DMS 273 treated with DMSO at 0.1 percent for 48 hours (cell line): ENCODE measurements around the gene AKNA.

Experiments used
- DNase-seq: peaks from one replicate; lab custom pipeline; 2025; lab: John Stamatoyannopoulos, UW

AKNA gene, protein sequence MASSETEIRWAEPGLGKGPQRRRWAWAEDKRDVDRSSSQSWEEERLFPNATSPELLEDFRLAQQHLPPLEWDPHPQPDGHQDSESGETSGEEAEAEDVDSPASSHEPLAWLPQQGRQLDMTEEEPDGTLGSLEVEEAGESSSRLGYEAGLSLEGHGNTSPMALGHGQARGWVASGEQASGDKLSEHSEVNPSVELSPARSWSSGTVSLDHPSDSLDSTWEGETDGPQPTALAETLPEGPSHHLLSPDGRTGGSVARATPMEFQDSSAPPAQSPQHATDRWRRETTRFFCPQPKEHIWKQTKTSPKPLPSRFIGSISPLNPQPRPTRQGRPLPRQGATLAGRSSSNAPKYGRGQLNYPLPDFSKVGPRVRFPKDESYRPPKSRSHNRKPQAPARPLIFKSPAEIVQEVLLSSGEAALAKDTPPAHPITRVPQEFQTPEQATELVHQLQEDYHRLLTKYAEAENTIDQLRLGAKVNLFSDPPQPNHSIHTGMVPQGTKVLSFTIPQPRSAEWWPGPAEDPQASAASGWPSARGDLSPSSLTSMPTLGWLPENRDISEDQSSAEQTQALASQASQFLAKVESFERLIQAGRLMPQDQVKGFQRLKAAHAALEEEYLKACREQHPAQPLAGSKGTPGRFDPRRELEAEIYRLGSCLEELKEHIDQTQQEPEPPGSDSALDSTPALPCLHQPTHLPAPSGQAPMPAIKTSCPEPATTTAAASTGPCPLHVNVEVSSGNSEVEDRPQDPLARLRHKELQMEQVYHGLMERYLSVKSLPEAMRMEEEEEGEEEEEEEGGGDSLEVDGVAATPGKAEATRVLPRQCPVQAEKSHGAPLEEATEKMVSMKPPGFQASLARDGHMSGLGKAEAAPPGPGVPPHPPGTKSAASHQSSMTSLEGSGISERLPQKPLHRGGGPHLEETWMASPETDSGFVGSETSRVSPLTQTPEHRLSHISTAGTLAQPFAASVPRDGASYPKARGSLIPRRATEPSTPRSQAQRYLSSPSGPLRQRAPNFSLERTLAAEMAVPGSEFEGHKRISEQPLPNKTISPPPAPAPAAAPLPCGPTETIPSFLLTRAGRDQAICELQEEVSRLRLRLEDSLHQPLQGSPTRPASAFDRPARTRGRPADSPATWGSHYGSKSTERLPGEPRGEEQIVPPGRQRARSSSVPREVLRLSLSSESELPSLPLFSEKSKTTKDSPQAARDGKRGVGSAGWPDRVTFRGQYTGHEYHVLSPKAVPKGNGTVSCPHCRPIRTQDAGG (N-terminal part only)

DNA sequence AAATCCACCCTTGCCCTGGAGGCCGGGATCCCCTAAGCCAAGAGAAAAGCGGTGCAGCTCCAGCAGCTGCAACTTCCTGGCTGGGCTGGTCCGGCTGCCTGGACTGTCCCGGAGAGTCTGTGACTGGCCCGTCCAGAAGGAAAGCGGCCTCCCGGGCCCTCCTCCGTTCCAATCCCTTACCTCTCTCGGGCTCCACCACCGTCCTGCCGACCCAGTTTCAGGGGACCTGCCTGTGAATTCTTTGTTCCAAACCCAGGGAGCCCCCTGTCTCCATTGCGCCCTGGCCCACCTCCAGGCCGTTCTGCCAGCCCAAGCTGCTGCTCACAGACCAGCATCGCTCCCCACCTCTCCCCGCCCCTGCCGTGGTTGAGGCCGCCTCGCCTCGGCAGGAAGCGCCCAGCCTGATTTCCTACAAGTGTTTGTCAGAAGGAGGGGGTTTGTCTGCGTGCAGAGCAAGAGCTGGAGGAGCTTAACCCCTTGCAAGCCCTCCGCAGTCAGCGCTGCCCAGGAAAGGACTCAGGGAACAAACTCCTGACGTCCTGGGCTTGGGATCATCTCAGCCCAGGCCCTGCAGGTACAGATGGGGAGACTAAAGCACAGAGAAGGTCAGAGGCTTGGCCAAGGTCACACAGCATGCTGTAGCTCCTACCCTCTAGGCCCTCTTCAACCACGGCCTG lies at the start of gene AKNA:
AKNA (minus strand) TSS at position 303 of the 677 bp plus-strand sequence. CDS start 6,649 bp downstream, outside the sequence.
- no peak for DNase-seq

DNA sequence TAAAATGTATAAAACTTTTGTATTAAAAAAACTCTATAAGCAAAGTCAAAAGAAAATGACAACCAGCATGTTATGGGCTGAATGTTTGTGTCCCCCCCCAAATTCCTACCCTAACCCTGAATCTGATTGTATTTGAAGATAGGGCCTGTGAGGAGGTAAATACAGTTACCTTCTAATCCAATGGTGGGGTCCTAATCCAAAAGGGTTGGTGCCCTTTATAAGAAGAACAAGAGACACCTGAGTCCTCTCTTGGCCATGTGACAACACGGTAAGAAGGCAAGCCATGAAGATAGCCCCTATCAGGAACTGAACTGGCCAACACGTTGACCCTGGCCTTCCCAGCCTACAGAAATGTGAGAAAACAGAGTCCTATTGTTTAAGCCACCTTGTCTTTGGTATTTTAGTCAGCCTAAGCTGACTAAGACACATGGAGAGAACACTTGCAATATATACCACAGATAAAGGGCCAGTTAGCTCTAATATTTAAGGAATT lies 49.7 kb upstream of the AKNA start:
- no peak for DNase-seq

DNA sequence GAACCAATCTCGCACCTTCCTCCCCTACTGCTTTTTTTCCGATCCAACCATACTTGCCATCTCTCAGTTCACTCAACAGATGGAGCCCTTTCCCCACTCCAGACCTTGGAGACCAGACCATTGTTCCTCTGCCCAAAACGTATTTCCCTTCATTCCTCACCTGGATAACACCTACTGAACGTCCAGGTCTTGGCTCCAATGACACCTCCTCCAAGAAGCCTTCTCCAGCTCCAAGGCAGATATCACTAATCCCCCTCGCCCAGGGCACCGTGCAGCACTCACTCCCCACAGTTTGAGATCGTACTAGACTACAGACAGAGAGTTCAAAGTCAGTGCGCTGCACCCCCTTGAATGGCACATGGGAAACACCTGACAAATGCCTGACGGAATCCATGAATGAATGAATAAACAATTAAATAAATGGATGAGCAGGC lies 47.1 kb upstream of the AKNA start:
- no peak for DNase-seq

DNA sequence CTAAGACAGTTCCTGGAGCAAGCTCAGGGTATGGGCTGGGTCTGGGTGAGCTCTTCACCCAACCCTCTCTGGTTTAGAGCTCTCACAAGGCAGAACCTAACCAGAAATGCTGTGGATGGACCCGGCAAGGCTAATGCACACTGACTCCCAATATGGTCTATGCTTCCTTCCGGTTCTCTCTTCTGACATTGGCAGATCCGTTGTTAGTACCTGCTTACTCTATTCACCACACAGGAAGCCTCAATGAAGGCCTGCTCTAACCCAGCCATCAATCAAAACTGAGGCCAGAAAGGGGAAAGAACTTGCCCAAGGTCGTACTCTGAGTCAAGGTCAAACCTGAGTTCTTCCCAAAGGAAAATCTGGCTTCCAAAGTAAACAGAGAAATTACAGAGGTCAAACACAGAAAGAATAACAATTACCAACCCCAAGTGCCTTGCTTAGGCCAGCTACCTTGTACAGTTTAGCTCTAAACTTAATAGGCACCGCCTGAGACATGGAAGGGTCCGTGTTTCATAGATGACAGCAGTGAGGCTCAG lies 46.0 kb upstream of the AKNA start:
- no peak for DNase-seq

DNA sequence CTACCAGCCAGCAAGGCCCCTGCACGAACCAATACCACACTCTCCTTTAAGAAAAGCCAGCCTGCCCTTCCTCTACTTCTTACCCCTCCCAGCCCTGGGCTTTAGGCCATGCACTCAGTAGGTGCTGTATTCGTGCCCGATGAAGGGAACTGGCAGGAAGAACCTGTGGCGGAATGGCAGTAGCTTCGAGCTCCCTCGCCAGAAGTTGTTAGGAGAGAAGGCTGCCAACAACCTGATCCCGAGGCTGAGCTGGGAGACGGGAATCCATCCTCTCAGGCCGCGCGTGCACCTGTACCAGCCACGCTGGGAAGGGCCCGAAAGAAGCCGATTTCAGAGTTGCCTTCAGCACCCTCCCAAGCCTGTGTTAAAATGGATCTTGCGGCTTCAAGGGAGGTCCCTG lies 45.3 kb upstream of the AKNA start:
- DNase-seq: no peak

DNA sequence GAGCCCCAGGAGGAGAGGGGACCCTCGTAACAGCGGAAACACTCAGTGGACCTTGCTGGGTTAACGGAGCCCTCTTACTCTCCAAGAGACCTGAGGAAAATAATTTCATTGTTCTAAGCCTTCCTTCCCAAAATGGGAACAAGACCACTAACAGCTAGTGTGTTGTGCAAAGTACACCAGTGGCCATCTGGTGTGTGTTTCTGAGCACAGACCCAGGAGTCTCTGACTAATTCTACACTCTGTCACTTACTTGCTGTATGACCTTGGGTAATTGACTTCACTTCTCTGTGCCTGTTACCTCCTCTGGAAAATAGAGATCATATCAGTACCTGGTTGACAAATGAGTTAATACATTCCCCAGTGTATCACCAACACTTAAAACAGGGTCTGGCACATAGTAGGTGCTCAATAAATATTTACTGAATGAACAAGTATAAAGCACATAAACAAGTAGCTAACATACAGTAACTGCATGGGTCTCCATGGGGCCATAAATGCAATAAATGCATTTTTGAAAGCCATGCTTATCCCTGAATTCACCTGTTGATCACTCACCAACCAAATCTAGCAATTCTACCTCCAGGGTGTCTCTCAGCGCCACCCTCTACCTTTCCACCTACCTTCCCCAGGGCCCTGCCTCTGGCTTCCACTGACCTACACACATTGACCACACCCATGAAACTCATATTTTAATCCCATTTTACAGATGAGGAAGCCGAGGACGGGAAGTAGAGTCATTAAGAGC lies 44.7 kb upstream of the AKNA start:
- no peak for DNase-seq

DNA sequence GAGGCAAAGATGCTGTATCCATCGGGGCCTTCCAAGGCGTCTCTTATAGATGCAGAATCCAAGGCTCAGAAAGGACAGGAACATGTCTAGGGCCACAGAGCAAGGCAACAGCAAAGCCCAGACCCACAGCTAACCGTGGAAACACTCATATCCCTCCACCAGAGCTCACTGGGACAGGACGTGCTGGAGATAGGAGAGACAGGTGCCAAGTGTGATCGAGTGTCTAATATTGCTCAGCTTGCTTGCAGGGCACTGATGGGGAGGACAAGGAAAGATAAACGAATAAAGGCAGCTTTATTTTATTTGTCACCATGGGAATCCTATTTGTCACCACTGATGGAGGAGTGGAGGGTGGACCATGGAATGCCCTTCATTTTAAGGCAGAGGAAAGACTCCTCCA lies 44.0 kb upstream of the AKNA start:
- DNase-seq: no peak

DNA sequence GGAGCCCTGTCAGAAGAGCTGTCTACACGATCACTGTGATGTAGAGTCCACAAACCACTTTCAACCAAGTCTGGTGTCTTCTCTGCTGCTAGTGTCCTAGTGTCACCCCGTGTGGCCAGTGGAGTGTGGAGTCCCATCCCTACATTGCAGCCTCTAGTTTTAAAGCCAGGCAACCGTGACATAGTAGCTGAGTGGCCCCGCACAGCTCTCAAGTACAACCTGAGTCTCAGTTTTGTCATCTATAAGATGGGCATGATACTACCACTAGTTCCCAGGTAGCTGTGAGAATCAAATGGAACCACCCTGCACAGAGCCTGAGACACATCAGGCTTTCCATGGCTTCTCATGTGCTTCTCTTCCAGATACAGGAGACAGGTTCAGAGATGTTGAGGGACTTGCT lies 43.2 kb upstream of the AKNA start:
- DNase-seq: no peak

DNA sequence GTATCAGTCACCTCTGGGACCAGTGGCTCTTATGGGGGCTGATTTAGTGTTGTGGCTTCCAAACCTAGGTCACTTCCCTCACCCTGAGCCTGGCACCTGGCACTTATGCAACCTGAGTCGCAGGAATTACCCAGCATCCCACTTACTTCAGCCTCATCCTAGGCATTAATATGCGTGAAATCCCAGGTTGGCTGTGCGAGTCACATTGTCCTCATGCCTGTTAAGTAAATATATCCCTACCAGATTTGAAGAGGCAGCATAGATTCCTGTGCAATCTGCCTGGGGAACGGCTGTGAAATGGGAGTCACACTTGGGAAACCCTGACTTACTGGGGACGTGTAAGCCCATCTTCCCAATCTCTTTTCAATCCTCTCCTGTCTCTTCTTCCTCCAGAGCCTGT lies 42.7 kb upstream of the AKNA start:
- no peak for DNase-seq

DNA sequence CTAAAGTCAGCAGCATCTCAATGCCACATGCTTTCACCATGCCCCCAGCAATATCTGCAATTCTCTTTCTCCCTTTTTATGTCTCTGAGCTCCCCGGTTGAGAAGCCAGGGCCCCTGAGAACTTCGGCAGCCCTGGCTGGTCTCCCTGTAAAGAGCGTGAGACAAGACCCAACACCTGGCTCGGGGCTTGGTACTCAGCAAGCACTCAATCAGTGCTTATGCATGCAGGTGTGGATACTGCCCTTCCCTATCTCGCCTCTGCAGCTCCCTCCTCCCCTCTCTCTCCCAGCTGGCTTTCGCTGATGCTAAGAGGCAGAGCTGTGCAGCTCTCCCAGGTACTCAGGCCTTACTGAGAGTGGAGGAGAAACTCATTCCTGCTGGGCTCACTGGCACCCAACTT lies 41.7 kb upstream of the AKNA start:
- DNase-seq: no peak

DNA sequence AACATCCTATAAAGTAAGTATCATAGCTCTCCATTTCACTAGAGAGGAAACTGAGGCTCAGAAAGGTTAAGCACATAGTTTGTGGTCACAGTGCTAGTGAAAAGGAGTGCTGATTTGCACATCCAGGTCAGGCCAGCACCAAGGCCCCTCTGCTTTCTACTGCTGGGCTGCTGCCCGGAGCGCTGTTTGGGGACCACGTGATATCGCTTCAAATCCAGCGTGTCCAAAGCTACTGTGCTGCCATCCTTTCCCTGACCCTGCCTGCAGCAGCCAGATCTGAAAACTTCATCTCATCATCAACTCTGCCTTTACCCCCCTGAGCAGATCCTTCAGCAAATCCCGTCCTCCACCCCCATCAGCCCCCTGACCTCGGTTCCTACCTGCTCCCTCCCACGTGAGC lies 40.7 kb upstream of the AKNA start:
- DNase-seq: no peak

DNA sequence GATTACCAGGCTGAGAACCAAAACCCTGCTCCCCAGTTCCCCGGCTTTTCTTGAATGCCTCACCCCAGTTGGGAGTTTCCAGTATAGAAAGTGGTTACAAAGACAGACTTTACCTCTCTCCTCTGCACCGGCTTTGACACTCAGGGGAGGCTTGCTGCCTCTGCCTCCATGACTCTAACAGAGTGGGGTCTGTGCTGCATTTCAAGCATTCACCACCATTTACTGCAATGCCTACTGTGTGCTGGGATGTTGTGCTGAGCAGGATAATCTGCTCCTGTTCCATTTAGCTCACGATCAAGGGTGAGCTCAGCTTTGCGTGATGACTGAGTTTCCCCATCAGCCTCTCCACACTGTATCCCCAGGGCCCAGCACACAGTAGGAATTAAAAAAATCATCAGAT lies 39.9 kb upstream of the AKNA start:
- no peak for DNase-seq

DNA sequence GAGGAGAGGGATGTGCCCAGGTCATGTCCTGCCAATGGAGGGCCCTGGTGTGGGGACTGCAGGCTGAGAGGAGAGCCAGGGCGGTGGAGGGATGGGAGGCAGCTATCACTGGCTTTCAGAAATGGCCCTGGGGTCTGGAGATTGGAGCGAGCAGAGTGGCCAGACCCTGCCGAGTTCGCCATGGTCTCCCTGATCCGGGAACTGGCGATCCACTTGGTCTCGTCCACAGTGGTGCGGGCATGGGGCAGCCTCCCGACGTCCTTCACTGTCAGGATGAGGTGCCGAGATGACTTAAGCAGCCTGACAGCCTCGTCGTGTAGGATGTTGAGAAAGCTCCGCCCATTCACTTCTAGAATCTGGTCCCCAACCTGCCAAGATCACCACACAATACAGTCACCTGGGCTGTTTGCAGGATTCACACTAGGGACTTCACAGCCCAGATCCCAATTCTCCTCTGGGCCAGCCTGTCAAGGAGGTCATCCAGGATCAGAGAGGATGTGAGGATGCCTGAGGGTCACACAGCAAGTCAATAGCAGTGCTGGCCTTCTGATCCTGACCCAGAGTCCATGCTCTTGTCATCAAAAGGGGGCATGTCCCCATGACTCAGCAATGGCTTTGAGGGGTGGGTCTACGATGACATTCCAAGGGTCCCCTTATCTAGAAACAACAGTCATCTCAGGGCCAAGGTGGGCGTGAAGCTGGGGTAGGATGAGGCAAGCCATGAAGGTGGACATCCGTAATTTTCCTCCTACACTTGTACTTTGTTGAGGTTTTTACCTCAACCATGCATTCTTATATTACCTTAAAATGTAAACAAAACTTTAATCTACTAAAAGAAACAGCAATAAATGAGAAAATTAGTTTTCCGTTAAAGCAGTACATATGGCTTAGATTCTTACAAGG lies 38.5 kb upstream of the AKNA start:
- no peak for DNase-seq

DNA sequence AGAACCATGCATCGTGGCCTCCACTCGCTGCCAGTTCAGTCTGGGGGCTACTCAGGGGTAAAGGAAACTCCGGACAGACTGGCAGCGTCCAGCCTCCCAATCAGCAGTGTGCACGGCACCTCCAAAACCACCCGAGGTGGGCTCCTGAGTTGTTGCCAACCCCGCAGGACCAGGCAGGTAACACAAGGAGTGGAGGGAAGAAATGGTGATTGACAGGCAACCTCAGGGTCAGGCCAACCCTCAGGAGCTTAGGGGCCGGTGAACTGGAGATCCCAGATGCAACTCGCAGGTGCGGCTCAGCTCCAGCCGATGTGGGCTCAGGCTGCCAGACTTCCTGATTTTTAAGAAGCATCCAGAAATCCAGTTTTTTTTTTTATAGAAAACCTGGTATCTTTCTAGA lies 37.3 kb upstream of the AKNA start:
- no peak for DNase-seq

DNA sequence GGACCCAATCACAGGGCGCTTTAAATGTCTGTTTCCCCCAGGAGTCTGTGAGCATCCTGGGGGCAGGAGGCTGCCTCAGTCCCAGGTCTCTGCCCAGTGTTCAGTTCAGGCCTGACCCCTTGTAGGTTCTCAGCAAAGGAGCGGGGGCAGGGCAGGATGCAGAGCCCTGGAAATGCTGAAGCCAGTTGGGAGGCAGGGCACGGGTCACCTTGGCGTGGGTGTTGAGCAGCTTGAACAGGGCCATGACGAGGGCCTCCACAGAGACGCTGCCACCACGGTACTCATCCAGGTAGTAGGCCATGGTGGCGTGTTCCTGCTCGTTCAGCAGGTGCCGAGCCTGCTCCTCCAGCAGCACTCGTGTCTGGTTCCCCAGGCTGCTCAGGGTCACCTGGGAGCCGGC lies 36.3 kb upstream of the AKNA start:
- no peak for DNase-seq

DNA sequence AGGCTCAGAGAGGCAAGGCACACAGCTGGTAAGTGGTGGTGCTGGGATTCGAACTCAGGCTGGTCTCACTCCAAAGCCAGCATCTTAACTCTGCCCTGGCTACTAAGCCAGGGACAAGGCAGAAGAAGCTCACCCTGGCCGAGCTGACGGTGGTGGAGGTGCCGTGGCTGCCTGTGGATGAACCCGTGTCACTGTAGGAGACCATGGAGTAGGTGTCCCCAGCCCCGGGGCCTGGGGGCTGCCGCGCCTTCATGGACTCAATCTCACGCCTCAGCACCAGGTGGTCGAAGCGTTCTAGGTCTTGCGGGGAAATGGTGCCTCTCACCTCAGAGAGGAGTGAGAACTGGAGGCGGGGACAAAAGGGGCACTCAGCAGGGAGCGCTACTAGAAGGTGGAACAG lies 35.4 kb upstream of the AKNA start:
- no peak for DNase-seq

DNA sequence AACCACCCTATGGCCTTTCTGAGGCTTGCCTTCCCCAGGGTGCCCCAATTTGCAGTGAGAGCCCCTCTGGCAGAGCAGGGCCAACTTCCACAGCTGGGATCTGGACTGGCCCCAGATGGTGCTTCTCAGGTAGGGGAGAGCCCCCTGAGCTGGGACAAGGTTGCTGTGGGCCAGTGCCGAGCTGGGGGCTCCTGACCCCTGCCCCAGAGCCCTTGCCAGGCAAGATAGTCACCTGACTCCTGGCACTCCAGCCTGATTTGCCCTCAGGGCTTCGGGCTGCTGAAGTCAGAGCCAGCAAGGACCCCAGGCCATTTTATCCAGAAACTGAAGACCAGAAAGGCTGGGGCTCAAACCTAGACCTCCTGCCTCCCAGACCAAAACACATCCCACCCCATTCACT lies 33.4 kb upstream of the AKNA start:
- no peak for DNase-seq

DNA sequence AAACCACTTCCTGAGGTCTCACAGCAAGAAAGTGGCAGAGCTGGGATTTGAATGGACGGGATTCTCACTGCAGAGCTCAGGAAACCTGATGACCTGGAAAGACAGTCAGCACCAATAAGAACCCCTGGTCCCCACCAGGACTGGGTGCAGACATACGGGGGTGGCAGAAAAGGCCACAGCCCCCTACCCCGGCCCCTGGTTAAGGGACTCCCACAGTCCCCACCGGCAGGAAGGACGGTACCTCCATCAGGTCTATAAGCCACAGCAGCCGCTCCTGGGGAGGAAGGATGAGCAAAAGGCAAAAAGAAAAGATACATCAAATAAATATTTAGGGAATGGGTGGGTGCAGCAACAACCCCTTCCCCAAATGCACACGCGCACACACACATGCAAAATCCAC lies 32.0 kb upstream of the AKNA start:
- DNase-seq: no peak

DNA sequence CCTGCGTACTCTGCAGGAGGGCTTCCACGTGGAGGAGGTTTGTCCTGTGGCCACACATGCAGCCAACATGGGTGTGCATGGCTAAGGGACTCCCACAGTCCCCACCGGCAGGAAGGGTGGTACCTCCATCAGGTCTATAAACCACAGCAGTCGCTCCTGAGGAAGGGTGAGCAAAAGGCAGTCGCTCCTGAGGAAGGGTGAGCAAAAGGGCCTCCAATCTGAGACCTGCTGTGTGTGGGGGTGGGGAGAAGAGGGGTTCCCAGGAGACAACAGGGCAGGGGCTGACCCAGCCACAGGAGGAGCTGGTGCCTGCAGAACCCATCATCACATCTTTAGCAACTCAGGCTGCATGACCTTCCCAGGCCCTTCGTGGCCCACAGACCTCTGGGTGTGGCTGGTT lies 30.3 kb upstream of the AKNA start:
- no peak for DNase-seq

DNA sequence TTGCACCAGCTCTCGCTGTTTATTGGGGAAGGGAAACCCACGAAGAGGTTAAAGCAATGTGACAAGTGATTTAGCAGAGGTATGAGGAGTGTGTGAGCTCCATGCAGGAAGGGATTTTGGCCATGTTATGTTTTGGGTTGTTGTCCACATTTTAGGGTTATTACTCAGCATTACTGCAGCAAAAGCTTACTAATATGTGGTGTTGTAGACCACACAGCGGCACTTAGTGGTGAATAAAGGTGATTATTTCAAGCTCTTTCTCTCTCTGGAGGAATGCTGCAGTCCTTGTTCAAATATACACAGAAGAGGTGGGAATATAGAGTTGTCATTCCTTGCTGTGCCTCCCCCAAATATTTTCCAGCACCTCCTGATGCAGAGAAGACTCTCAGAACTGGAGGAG lies 29.7 kb upstream of the AKNA start:
- DNase-seq: no peak
